ENCODE data around the gene MDP1.

- TF ChIP-seq POLR2A (IDR thresholded peaks at IDR 0.05) = no peak
- no peak for TF ChIP-seq CTCF (IDR thresholded peaks at IDR 0.05)
Observed at GRCh38 chr14:24260026-24260779, 44.3 kb upstream of the MDP1 start.

All from esophagus squamous epithelium (tissue), 4 donors.